Measurements from ENCODE around the gene ZSCAN31.
A peak's percentile ranks its signal among the peaks of the same experiment; 100 is the strongest.

ZSCAN31 gene

DNA sequence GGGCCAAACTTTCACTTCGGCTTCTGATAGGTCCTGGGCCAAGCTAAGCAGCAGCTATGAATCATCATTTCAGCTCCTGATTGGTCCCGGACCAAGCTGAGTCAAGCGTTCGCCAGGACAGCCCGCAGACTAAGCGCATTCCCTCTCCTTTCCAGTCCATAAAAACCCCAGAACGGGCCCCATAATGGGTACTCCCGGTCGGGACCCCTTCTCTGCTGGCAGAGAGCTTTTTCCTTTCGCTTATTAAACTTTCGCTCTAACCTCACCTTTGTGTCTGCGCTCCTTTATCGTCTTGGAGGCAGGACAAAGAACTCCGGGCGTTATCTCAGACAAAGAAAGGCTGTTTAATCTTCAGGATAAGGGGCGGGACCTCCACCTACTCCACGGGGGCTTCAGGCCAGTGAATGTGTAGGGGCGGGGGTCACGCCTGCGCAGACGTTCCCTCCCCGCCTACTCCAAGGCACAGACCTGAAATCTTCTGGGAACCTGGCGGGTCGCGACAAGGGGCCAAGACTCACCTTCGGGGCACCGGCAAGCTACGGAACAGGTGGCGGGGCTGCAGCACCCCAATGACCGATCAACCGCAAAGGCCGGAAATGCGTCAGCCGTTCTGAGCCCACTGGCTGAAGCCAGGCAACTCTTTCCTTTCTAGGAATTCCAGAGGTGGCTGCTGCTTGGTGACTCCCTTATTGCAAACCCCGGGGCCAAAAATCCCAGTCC lies at the start of gene ZSCAN31:
Gene ZSCAN31, minus strand, starts transcription at position 585 of the 720 bp plus-strand sequence. CDS start 6,465 bp downstream, outside the sequence.
- Histone ChIP-seq H2AFZ (ENCODE audit: low read length) (peak within 1 kb of the TSS; percentile 57), H4K20me1 (ENCODE audit: insufficient read depth, low read length, poor library complexity, severe bottlenecking) (no peaks in the 10 kb centered on the region), H3K4me2 (ENCODE audit: low read depth, low read length, poor library complexity, severe bottlenecking) (peak within 1 kb of the TSS; percentile 99), H3K9ac (ENCODE audit: low read depth, low read length, poor library complexity, severe bottlenecking) (peak within 1 kb of the TSS; percentile 99), H3K9me2 (replicated peaks; ENCODE audit: low read depth, low read length) (no peaks in the 10 kb centered on the region), H3K27me3 (ENCODE audit: insufficient read depth, low read length, poor library complexity, severe bottlenecking) (no peaks in the 10 kb centered on the region), H3K4me3 (ENCODE audit: low read length, poor library complexity, severe bottlenecking) (peak within 1 kb of the TSS; percentile 91), H3F3A (ENCODE audit: low read depth) (peaks cover 2% of the 10 kb centered on the region; the same call in 1 of the 2 replicates), H3K4me1 (ENCODE audit: insufficient read depth, low read length, poor library complexity, severe bottlenecking) (peaks cover 32% of the 10 kb centered on the region), H3K36me3 (ENCODE audit: insufficient read depth, low read length) (no peaks in the 10 kb centered on the region), H3K79me2 (ENCODE audit: insufficient read depth, low read length) (peaks cover 16% of the 10 kb centered on the region), H3K9me3 (ENCODE audit: insufficient read depth, low read depth, low read length) (peaks cover 11% of the 10 kb centered on the region; the same call in 1 of the 2 replicates)
- TF ChIP-seq, protein P1, sequence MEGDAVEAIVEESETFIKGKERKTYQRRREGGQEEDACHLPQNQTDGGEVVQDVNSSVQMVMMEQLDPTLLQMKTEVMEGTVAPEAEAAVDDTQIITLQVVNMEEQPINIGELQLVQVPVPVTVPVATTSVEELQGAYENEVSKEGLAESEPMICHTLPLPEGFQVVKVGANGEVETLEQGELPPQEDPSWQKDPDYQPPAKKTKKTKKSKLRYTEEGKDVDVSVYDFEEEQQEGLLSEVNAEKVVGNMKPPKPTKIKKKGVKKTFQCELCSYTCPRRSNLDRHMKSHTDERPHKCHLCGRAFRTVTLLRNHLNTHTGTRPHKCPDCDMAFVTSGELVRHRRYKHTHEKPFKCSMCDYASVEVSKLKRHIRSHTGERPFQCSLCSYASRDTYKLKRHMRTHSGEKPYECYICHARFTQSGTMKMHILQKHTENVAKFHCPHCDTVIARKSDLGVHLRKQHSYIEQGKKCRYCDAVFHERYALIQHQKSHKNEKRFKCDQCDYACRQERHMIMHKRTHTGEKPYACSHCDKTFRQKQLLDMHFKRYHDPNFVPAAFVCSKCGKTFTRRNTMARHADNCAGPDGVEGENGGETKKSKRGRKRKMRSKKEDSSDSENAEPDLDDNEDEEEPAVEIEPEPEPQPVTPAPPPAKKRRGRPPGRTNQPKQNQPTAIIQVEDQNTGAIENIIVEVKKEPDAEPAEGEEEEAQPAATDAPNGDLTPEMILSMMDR (conservative IDR thresholded peaks at IDR 0.05; ENCODE audit: low read length): no peak
- no peak for TF ChIP-seq EZH2phosphoT487 (IDR thresholded peaks at IDR 0.05; ENCODE audit: borderline replicate concordance)

DNA sequence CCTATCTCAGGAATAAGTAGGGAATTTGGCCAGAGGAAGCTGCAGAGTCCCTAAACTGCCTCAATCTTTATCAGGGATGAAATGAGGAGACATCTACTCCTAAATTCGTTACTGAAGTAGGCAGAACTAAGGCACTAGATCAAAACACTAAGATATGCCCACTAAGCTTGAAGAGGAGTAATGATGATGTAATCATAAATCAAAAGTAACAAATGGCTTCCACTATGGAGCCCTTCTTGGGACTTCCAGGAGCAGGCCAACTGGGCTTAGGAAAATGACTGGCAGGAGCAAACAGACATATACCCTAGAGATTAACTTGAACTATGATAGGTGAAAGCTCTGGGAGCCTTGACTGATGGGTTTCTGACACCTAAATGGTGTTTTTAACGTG lies 48.2 kb upstream of the ZSCAN31 start:
- H3K4me1 ChIP-seq (ENCODE audit: insufficient read depth, low read length, poor library complexity, severe bottlenecking): peaks cover 20% of the 10 kb centered on the region
- H3K9me2 ChIP-seq (replicated peaks; ENCODE audit: low read depth, low read length): no peaks in the 10 kb centered on the region
- H3K9me3 ChIP-seq (ENCODE audit: insufficient read depth, low read depth, low read length): no peaks in the 10 kb centered on the region
- peaks cover 7% of the 10 kb centered on the region for H3K27me3 ChIP-seq (ENCODE audit: insufficient read depth, low read length, poor library complexity, severe bottlenecking)
- no peaks in the 10 kb centered on the region for H4K20me1 ChIP-seq (ENCODE audit: insufficient read depth, low read length, poor library complexity, severe bottlenecking)
- H2AFZ ChIP-seq (ENCODE audit: low read length): no peak overlapping the region; the same call in 1 of the 2 replicates
- no peak overlapping the region for H3K9ac ChIP-seq (ENCODE audit: low read depth, low read length, poor library complexity, severe bottlenecking)
- TF ChIP-seq EZH2phosphoT487 (IDR thresholded peaks at IDR 0.05; ENCODE audit: borderline replicate concordance): no peak
- TF ChIP-seq, protein P1 (conservative IDR thresholded peaks at IDR 0.05; ENCODE audit: low read length): no peak
- peaks cover 19% of the 10 kb centered on the region for H3K79me2 ChIP-seq (ENCODE audit: insufficient read depth, low read length)
- H3K36me3 ChIP-seq (ENCODE audit: insufficient read depth, low read length): 0 out of 2 replicates have a peak, but pooled peaks cover 3% of the 10 kb centered on the region
- H3K4me3 ChIP-seq (ENCODE audit: low read length, poor library complexity, severe bottlenecking): no peak overlapping the region
- no peak overlapping the region for H3K4me2 ChIP-seq (ENCODE audit: low read depth, low read length, poor library complexity, severe bottlenecking)
- no peaks in the 10 kb centered on the region for H3F3A ChIP-seq (ENCODE audit: low read depth)

DNA sequence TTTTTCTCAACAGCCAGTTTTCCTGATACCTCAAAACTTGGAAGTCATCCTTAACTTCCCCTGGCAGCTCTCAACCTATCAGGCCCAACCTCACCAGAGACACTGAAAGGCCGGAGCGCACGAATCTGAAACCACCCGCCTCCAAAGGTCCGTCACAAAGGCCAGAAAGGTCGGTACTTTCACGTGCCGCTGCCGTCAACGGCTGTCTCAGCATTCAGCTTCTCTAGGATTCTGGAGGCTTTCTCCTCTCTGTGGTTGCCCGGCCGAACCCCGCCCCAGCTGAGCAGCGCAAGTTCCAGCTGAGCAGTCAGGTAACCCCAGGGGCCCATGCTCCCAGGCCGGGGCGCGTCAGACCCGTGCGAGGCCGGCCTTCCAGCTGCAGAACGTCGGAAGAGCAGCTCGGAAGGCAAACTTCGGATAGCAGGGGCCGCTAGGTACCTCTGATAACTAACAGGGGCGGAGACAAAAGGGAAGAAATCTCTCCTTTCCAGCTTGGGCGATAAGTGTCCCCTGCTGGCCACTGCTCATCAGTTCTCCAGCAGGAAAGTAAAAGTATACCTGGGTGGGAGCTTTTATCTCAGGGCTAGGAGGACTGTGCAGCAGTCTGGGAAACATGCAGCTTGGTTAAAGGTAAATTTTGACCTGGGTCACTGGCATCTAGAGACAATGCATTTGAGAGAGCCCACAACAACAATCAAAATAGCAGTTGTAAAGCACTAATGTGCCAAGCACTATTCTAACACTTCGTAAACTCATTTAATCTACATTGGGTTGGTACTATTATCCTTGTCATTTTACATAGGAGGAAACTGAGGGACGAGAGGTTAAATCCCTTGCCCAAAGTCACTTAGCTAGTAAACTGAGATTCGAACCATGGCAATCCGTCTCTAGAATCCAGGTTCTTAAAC lies 47.5 kb upstream of the ZSCAN31 start:
- Histone ChIP-seq H3K4me1 (ENCODE audit: insufficient read depth, low read length, poor library complexity, severe bottlenecking) (peaks cover 20% of the 10 kb centered on the region), H3K4me3 (ENCODE audit: low read length, poor library complexity, severe bottlenecking) (peak overlapping the region; percentile 85), H3K36me3 (ENCODE audit: insufficient read depth, low read length) (peaks cover 3% of the 10 kb centered on the region; the same call in 1 of the 2 replicates), H3K9me2 (replicated peaks; ENCODE audit: low read depth, low read length) (no peaks in the 10 kb centered on the region), H3K9me3 (ENCODE audit: insufficient read depth, low read depth, low read length) (no peaks in the 10 kb centered on the region), H2AFZ (ENCODE audit: low read length) (peak overlapping the region; percentile 84), H3K79me2 (ENCODE audit: insufficient read depth, low read length) (peaks cover 19% of the 10 kb centered on the region), H3K27me3 (ENCODE audit: insufficient read depth, low read length, poor library complexity, severe bottlenecking) (peaks cover 7% of the 10 kb centered on the region), H3F3A (ENCODE audit: low read depth) (no peaks in the 10 kb centered on the region), H3K9ac (ENCODE audit: low read depth, low read length, poor library complexity, severe bottlenecking) (peak overlapping the region; percentile 87), H3K4me2 (ENCODE audit: low read depth, low read length, poor library complexity, severe bottlenecking) (peak overlapping the region; percentile 92), H4K20me1 (ENCODE audit: insufficient read depth, low read length, poor library complexity, severe bottlenecking) (no peaks in the 10 kb centered on the region)
- no peak for TF ChIP-seq EZH2phosphoT487 (IDR thresholded peaks at IDR 0.05; ENCODE audit: borderline replicate concordance)
- TF ChIP-seq, protein P1 (conservative IDR thresholded peaks at IDR 0.05; ENCODE audit: low read length): peak; percentile 74
